ENCODE data around the gene TRERF1. TPM values are rescaled to one million over a fixed set of nuclear protein-coding genes. Genes with fewer than 3 reads are reported as not detected.

The TRERF1 gene
- total RNA-seq, 1 donor from 2014 or later, result 12.4 TPM

DNA sequence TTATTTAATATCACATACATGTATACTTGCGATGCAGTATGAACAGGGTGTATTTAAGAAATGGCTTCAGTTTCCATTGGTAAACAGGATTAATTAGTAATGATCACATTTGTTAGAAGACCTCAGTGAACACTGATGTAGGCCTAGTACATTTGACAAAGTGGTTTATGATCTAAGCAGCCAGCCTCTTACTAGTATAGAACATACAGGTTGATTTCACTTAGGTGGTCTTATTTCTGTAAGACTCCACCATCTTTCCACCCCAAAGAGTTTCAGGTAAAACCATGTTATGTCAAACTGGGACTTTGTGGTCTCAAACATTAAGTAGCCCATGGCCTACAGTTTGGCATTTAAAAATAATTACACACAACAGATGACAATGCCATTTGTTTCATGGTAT is 213.9 kb downstream of the TRERF1 start:
- Mint-ChIP-seq H3K4me3 (no peak overlapping the region), H3K9me3 (no peaks in the 10 kb centered on the region), H3K4me1 (no peaks in the 10 kb centered on the region), H3K36me3 (ENCODE audit: low read depth) (no peaks in the 10 kb centered on the region), H3K27ac (ENCODE audit: unreplicated experiment) (no peak overlapping the region), H3K27me3 (ENCODE audit: low read depth) (no peaks in the 10 kb centered on the region)
- DNase-seq (ENCODE audit: low read depth, low spot score), result no peak
- TF ChIP-seq, protein P1, sequence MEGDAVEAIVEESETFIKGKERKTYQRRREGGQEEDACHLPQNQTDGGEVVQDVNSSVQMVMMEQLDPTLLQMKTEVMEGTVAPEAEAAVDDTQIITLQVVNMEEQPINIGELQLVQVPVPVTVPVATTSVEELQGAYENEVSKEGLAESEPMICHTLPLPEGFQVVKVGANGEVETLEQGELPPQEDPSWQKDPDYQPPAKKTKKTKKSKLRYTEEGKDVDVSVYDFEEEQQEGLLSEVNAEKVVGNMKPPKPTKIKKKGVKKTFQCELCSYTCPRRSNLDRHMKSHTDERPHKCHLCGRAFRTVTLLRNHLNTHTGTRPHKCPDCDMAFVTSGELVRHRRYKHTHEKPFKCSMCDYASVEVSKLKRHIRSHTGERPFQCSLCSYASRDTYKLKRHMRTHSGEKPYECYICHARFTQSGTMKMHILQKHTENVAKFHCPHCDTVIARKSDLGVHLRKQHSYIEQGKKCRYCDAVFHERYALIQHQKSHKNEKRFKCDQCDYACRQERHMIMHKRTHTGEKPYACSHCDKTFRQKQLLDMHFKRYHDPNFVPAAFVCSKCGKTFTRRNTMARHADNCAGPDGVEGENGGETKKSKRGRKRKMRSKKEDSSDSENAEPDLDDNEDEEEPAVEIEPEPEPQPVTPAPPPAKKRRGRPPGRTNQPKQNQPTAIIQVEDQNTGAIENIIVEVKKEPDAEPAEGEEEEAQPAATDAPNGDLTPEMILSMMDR (conservative IDR thresholded peaks at IDR 0.05), result no peak

DNA sequence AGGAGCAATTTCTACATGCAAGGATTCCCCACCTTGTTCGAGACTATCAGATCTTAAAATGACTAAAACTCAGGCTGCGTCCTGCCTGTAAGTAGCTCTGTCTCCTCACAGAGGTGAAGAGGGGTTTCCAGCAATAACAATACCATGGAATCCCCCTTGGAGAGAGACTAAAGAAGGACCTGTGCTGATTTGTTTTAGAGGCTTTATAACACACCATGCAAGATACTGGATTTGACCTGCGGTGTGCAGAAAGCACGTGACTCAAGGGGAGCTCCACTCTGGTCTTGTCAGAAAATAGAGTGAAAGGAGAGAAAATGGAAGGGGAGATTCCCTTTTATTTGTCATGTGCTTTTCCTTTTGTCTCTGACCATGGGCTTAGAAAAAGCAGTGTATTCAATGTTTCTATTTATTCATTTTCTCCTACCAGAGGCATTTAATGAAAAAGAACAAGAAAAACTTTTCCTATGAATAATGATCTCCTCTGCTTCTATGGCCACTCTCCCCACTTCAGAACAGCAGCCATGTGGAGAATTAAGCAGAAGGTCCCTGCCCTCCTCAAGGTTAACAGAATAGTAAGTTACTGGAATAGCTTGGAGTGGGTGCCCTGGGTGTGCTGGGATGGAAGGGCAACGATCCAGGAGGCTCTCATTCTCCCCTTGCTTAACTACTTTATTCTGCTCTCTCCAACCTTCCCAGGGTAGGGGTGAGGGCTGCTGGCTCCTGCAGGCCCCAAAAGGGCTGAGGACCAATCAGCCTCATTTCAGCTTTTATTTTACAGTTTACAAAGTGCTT is 214.8 kb downstream of the TRERF1 start:
- Mint-ChIP-seq H3K9me3 (no peaks in the 10 kb centered on the region), H3K27ac (ENCODE audit: unreplicated experiment) (no peak overlapping the region), H3K4me3 (no peak overlapping the region), H3K4me1 (no peaks in the 10 kb centered on the region), H3K27me3 (ENCODE audit: low read depth) (no peaks in the 10 kb centered on the region), H3K36me3 (ENCODE audit: low read depth) (no peaks in the 10 kb centered on the region)
- DNase-seq (ENCODE audit: low read depth, low spot score), result no peak
- TF ChIP-seq, protein P1 (conservative IDR thresholded peaks at IDR 0.05), result no peak

DNA sequence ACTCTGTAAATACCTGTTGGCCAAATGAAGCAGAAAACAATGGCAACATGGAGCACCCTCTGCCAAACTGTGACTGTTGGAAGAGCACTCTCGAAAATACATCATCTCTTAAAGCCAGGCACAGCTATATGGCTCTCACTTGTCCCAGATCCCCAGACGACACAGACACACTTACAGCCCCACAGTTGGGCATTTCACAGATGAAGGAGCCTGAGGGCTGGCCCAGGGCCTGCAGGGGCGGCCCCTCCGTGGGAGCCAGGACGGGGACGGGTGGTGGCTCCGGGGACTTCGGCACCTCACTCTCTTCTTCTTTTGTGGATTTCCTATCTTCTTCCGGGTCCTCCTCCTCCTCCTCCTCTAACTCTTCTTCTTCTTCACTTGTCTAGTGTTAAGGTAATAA is 215.7 kb downstream of the TRERF1 start:
- Mint-ChIP-seq H3K36me3 (ENCODE audit: low read depth) (no peaks in the 10 kb centered on the region), H3K4me1 (no peaks in the 10 kb centered on the region), H3K27me3 (ENCODE audit: low read depth) (no peaks in the 10 kb centered on the region), H3K9me3 (no peaks in the 10 kb centered on the region), H3K4me3 (no peak overlapping the region), H3K27ac (ENCODE audit: unreplicated experiment) (no peak overlapping the region)
- DNase-seq (ENCODE audit: low read depth, low spot score), result no peak
- TF ChIP-seq, protein P1 (conservative IDR thresholded peaks at IDR 0.05), result no peak

DNA sequence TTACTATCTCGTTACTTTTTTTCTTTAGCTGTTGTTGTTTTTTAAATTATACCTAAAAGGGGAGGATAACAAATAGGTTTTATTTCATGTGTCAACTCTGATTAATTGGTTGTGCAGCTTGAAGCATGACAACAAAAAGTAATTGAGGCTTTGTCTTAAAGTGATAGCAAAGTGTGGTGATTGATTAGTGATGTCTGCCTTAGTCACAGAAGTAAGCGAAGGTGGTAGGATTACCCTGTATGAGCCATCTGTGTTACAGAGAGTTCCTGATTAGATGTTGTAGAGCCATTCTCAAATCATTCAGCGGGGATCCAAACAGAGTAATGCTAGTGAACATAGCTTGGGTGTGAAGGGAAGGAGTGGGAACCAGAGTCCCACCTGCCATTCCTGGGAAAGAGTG is 219.7 kb downstream of the TRERF1 start:
- no peaks in the 10 kb centered on the region for H3K36me3 Mint-ChIP-seq (ENCODE audit: low read depth)

DNA sequence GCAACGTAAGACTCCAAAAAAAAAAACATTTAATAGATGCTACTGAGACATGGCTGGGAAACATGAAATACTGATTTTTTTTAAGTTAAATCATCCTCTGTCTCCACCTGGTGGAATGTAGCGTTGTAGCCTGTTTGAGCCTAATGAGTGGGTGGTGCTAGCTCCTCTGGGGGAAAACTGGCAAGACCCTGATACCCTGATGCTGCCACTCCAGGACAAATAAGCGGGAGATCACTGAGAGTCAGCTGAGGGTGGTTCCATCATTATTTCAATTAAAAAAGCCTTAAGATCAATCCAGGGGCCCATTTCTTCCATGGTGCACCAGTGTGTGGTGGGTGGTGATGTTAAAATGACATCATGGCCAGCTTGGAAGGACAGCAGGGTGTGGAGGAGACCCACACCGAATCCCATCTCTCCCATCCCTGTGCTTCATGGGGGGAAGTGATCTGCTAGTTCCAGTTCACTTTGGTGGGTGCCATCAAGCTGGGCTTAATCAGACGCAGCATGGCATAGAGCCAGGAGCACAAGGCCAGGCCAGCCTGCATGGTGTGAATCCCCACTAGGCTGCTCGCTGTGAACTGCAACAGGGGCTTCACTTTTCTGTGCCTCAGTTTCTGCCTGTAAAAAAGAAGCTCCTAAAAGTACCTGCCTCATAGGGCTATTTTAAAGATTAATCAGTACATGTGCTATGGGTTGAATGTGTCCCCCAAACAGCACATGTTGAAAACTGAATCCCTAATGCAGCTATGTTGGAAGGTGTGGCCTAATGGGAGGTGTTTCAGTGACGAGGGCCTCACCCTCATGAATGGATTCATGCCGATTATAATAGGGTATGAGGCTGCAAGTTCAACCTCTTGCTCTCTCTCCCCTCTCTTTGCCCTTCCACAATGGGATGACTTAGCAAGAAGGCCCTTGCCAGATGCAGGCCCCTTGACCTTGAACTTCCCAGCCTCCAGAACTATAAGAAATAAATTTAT is 221.1 kb downstream of the TRERF1 start:
- Mint-ChIP-seq H3K9me3 (no peaks in the 10 kb centered on the region), H3K4me1 (no peaks in the 10 kb centered on the region), H3K4me3 (no peak overlapping the region), H3K27me3 (ENCODE audit: low read depth) (no peaks in the 10 kb centered on the region), H3K27ac (ENCODE audit: unreplicated experiment) (no peak overlapping the region), H3K36me3 (ENCODE audit: low read depth) (no peaks in the 10 kb centered on the region)
- TF ChIP-seq, protein P1 (conservative IDR thresholded peaks at IDR 0.05), result peak; percentile 54
- no peak for DNase-seq (ENCODE audit: low read depth, low spot score)

More for the DNA sequence above, 219.7 kb downstream of the TRERF1 start:
- Mint-ChIP-seq H3K27ac (ENCODE audit: unreplicated experiment) (no peak overlapping the region), H3K27me3 (ENCODE audit: low read depth) (no peaks in the 10 kb centered on the region), H3K4me3 (no peak overlapping the region), H3K4me1 (no peaks in the 10 kb centered on the region), H3K9me3 (no peaks in the 10 kb centered on the region)
- DNase-seq (ENCODE audit: low read depth, low spot score), result no peak
- TF ChIP-seq, protein P1 (conservative IDR thresholded peaks at IDR 0.05), result no peak
